GM19452 (cell line): ENCODE data around the gene PDE7B.
"Not testable (repeated sequence)": the region's sequence is repeated elsewhere in the genome, so short reads cannot be mapped to it uniquely, and the experiment has no call there.

Experiments
- ATAC-seq: cut with Tn5 transposase; IDR thresholded peaks from one replicate; pipeline ENCODE4 v1.9.1; 2021; ENCODE audit not compliant: unreplicated experiment

Gene PDE7B

GRCh38 chr6:136139111-136139510 lies 287.6 kb downstream of the PDE7B start:
- not testable (repeated sequence) for ATAC-seq

- no peak for ATAC-seq
Observed at GRCh38 chr6:136144251-136145023, 292.9 kb downstream of the PDE7B start.

GRCh38 chr6:136146130-136146529 lies 294.6 kb downstream of the PDE7B start:
- no peak for ATAC-seq

GRCh38 chr6:136147342-136147741 lies 295.8 kb downstream of the PDE7B start:
- no peak for ATAC-seq

- no peak for ATAC-seq
Observed at GRCh38 chr6:136148051-136148450, 296.6 kb downstream of the PDE7B start.

GRCh38 chr6:136148523-136148922 lies 297.0 kb downstream of the PDE7B start:
- no peak for ATAC-seq

GRCh38 chr6:136149311-136149710 lies 297.8 kb downstream of the PDE7B start:
- no peak for ATAC-seq

- no peak for ATAC-seq
Observed at GRCh38 chr6:136150961-136151360, 299.5 kb downstream of the PDE7B start.

GRCh38 chr6:136153707-136154375 lies 302.3 kb downstream of the PDE7B start:
- no peak for ATAC-seq

- ATAC-seq, result no peak
Observed at GRCh38 chr6:136155191-136155590, 303.7 kb downstream of the PDE7B start.

GRCh38 chr6:136157743-136158142 lies 306.2 kb downstream of the PDE7B start:
- no peak for ATAC-seq

GRCh38 chr6:136158387-136158821 lies 306.9 kb downstream of the PDE7B start:
- no peak for ATAC-seq

GRCh38 chr6:136158971-136159370 lies 307.5 kb downstream of the PDE7B start:
- no peak for ATAC-seq

GRCh38 chr6:136160250-136160649 lies 308.7 kb downstream of the PDE7B start:
- ATAC-seq, result no peak

- ATAC-seq, result no peak
Observed at GRCh38 chr6:136161950-136162349, 310.4 kb downstream of the PDE7B start.

GRCh38 chr6:136163260-136163659 lies 311.8 kb downstream of the PDE7B start:
- ATAC-seq, result no peak

- ATAC-seq, result no peak
Observed at GRCh38 chr6:136166815-136167214, 315.3 kb downstream of the PDE7B start.

GRCh38 chr6:136169394-136170148 lies 318.1 kb downstream of the PDE7B start:
- ATAC-seq, result no peak

GRCh38 chr6:136171231-136171630 lies 319.7 kb downstream of the PDE7B start:
- no peak for ATAC-seq

- ATAC-seq, result no peak
Observed at GRCh38 chr6:136173519-136174507, 322.3 kb downstream of the PDE7B start.

- ATAC-seq, result no peak
Observed at GRCh38 chr6:136174510-136174909, 323.0 kb downstream of the PDE7B start.
